Measurements from ENCODE around the gene PTPRM. TPM values are rescaled to one million over a fixed set of nuclear protein-coding genes. Genes with fewer than 3 reads are reported as not detected.

PTPRM gene
- total RNA-seq, 1 experiment from 2014 or later, result 32.0 TPM

DNA sequence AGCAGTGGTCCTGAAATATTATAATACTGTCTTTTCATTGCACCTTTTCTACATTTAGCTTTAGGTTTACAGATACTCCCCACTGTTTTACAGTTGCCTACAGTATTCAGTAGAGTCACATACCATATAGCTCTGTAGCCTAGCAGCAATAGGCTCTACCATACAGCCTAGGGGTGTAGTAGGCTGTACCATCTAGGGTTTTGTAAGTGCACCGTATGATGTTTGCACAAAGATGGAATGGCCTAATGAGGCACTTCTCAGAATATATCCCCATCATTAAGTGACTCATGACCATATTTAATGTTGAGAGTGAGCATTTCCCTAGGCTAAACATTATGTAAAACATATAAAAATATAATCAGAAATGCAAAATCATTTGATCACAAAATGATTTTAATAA is 530.8 kb downstream of the PTPRM start:
- DNase-seq (ENCODE audit: low read depth), result no peak

DNA sequence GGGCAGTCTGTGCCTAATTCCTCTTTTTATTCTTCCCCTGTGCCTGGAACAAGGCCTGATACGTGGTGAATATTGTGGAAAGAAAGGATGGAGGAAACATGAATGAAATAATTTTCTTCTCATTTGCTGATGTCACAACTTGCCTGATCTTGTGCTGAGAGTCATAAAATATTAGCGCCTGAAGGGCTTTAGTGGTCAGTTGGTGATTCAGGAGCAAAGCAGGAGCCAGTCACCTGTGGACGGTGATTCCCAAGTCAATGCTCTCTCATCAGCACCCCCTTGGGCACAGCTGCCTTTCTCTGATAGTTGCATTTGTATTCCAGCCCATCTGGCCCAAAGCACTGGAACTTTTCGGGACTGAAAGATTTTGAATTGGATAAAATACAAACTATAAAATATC is 539.5 kb downstream of the PTPRM start:
- DNase-seq (ENCODE audit: low read depth), result peak; percentile 74

DNA sequence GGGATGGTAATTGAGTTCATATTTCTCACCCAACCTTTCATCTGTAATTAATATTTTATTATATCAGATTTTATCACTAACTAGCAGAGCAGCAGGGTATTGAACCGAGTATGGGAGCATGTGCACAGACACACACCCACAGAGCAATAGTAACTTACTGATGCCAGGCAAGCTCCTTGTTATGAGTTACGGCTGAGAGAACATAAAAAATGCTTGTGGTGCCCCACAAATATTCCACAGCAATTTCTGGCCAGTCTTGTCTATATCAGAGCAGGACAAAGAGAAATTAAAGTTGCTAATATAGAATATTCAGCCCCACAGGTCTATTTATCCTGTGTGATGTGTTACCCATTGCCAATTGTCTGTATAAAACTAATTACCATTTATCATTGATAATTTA is 540.3 kb downstream of the PTPRM start:
- peak; percentile 69 for DNase-seq (ENCODE audit: low read depth)

DNA sequence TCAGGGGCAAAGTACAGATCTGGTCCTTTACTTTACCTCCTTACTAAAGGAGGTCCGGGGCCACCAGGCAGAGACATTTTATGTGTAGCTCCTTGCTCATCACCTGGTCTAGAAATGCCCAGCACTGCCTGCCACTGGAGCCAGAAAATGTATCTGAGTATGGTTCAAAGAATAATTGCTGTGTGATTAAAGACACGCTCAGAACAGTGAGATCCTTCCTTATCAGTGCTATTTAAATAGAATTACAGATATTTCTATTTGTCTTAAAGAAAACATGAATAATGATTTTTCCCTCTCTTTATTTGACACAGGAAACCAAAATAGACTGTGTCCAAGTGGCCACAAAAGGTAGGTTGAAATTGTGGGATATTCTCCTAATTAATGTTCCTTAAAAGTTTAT is 547.4 kb downstream of the PTPRM start:
- DNase-seq (ENCODE audit: low read depth), result no peak

DNA sequence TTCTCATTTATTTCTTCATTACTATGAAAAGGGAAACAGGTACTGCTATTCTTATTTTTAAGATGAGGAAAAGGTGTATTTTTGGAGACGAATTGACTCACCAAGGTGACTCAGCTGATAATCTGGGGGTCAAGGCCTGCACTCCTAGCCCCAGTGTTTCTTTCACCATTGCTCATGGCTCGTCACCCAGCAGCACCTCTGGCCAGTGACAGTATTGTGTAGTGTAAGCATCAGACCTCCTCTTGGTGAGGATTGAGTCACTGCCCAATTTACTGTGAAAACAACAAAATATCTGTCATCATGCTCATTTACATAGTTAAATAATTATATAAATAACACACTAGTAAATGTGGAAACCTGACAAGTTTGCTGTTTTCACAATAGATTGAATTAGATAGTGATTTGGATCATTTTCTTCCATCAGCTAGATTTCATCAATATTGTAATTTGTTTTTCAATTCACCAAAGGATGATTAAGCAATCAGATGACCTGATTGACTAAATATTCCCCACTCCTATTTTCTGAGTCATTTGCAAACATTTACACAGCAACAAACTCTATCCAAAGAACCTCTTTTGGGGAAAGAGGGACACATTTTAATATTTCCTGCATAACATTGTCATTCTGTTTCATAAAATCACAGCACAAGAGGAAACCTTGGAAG is 549.4 kb downstream of the PTPRM start:
- peak; percentile 84 for DNase-seq (ENCODE audit: low read depth)

DNA sequence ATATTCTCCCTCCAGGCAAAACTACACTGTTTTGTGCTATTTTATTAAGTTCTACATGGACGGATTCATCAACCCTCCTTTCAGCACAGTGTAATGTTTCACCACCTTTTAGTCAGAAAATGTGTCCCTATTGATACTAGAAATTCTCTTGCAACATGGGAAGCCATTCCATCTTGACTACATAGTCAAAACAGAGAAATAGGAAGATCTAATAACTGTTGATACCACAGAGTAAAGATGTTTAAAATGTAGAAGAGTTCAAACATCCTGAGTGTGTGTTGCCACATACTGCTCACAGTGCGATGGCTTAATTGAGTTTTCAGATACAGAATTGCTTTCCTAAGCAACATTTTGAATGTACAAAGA is 549.9 kb downstream of the PTPRM start:
- DNase-seq (ENCODE audit: low read depth), result no peak

DNA sequence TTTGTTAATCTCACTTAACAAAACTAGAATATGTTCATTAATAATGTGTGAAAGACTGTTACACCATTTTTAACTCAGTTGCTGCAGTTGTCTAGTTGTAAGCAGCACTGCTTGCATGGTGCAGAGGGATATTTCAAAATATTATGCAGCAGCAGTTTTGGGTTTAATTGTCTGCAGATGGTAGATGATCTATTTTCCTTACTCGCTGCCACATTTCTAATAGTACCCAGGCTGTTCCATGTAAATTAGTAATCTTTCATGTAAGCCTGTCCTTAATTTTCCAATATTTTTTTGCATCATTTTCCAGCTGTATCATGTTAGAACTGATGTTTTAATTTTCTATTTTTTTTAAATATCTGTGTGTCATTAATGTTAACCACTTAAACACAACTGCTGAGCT is 554.0 kb downstream of the PTPRM start:
- no peak for DNase-seq (ENCODE audit: low read depth)

DNA sequence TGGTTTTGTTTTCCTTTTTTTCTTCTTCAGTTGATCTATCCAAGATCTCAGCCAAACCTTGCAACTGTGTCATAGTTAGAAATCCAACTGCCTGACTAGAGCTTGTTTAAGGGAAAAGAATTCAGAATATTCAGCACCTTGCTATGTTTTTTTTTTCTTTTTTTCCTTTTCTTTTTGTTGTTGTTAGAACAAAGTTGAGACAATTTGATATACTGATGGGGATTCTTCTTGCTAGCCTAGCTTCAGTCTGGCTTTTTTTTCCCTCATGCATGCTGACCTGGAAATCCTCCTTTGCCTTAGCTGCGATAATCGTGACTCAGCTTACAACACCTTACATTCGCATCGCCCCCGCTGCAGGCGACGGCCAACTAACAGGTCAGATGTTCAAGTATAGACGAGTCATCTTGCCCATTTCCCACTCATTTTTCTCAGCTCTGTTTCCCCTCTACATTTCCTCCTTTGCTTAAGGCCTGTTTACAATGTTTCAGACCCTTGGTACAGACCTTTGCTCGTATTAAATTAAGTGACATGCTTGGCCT is 554.9 kb downstream of the PTPRM start:
- DNase-seq (ENCODE audit: low read depth), result peak; percentile 73

DNA sequence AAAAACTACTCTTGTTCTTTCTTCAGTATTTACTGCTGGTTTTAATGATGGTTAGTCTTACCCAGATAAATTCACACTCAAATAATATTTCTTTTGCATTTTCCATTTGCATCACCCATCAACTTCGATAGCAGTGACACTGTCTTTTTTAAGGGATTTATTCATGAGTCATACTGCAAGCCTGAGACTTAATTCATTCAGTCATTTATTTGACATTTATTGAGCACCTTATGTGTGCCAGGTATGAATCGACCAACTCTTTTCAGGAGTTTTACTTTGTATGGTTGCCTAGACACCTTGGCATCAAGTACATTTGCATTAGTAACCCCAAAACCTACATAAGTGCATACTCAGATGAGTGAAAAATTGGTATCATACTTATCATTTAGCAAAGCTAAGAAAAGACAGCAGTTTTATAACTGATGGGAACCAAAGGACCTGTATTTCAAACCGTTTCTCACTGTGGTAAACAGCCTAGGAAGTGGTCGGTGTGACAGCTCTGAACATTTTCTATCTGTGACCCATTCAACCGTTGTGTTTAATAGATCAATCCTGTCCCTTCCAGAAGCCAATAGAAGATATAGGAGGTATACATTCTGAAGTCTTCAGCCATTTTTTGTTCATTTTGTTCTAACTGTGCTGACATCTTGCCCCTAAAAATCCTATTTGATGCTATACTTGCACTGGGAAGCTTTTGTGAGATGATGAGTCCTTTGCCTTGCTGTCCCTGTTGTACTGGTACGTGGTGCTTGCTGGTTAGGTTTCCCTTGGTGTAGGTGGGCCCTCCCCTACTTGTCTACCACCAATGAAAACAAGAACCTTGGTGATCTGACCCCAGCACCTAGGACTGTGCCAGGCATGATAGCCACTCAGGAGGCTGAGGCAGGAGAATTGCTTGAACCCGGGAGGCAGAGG is 557.4 kb downstream of the PTPRM start:
- DNase-seq (ENCODE audit: low read depth), result peak; percentile 49

DNA sequence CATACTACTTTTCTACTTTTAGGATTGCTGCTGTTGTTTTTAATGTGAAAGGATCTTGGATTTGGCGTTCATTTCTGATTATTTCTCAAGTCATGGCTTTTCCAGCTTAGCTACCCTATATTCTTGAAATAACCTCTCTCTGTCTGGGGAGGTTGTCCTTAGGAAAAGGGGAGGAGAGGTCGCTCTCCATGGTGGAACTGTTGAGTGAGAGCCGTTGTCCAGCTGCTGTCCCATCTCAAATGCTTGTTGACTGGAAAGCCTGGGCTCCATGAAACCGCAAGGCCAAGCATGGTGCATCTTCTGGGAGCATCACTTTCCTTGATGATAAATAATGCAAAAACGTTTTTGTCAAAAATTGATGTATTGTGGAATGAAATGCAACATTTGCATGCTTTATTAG is 563.0 kb downstream of the PTPRM start:
- no peak for DNase-seq (ENCODE audit: low read depth)

DNA sequence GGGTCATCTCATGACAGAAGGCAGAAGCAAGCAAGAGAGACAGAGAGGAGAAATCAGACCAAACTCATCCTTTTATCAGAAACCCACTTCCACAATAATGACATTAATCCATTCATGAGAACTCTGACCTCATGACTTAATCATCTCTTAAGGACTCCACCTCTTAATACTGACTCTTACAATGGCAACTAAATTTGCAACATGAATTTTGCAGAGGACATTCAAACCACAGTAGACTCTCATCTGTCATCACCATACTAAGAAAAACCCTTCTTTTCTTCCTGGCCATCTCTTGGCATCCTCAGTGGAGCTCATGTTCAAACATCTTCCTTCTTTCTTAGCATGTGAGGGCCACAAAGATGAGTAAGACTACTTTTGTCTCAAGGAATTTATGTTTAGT is 565.9 kb downstream of the PTPRM start:
- DNase-seq (ENCODE audit: low read depth), result no peak

DNA sequence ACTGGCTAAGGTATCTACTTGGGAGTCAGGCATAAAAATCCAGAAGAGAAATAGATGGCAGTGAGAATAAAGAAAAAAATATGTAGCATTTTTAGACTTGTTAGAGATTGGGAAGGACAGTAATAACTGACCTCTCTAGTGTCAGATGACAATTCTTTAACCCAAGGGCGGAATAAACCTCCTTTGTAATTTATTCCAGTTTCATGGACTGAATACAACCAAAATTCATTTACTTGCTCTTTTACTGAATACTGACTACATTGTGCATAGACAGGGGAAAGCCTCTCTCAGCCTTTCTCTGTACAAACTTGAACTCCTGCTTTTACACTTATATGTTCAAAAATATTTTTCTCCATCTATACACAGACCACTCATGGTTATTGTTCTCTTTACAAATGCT is 566.8 kb downstream of the PTPRM start:
- no peak for DNase-seq (ENCODE audit: low read depth)

DNA sequence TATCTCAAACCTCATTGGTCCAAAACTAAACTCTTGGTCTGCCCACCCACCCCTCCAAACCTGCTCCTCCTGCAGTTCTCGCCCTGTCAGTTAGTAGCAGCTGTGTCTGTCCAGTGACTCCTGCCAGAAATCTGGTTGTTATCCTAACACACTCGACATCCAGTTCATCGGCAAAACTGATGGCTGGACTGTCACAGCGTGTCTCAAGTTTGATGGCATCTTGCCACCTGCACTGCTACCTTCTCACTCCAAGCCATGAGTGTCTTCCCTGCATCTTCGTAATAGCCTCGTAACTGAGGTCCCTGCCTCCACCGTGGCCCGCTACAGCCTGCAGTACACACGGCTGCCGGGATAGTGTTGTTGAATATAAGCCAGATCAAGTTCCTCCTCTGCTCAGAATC is 572.0 kb downstream of the PTPRM start:
- DNase-seq (ENCODE audit: low read depth), result no peak

DNA sequence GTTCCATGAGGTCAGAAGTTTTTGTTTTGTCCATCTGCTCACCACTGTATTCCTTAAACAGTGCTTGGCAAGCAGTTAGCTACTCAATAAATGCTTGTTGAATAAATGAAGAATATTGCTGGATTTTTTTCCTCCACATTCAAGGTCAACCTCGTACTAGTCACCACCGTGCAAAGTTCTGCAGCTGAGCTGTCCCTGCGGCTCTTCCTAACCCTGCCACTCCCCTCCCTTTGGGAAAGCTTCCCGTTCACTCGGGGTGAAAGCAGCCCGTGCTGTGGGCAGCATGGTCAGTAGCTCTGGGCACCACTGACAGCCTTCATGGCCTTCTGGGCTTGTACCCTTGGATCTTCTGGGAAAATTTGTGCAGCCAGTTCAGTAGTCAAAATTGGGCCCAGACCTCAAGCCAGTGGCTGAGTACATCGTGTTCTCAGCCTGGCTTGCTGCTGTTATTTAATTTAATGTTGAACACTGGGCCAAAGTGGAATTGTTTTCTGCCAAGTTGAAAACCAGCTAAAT is 572.8 kb downstream of the PTPRM start:
- DNase-seq (ENCODE audit: low read depth), result peak; percentile 40

DNA sequence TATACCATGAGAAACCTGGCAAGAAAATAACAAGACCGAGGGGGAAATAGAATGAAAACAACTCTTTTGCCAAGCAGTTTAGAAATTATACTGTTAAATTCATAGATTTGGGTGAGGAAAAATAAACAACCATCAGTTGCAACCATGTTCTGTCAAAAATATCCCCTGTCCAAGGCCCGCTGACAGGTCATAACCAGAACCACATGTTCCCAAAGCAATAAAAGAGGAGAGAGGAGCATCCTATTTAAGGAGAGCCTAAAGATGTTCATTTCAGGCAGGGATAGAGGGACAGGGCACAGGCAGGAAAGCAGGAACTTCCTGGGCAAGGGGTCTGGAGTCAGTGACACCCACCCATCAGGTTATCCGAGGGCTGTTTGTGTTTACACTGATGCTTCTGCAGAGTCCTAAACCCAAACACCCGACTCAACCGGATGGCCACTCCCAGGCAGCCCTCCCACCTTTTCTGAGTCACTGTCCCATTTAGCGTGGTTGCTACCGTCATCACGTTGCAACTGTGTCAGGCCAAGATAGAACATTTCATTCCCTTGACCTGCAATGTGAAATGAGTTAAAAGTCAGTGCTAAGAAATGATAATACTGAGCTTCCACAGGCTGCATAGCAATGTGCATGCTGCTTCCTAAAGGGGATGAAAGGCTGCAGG is 573.9 kb downstream of the PTPRM start:
- DNase-seq (ENCODE audit: low read depth), result peak; percentile 80

DNA sequence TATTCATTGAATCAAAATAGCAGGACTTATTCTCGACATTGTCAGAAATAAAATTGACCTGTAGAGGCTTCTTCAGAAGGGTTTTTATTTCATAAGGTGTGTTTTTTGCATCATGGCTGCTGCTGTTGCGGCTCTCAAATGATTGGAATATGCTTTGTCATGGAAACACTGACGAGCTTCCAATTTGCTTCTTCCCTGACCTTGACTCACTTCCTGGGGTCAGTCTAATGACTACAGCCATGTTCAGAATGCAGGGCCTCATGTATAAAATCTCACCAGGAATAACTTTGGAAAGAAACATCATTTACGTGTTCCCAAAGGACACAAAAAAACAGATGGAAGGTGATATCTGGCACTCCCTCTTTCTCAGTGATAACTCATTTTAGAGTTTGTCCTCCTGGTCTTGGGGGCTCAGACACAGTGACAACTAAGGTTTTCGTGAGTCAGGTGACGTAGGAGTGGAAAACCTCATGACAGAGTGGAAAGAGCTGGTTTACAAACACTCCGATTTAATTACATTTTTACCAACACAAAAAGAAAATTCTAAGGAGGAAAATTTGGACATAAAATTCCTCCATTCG is 575.1 kb downstream of the PTPRM start:
- DNase-seq (ENCODE audit: low read depth), result peak; percentile 84

DNA sequence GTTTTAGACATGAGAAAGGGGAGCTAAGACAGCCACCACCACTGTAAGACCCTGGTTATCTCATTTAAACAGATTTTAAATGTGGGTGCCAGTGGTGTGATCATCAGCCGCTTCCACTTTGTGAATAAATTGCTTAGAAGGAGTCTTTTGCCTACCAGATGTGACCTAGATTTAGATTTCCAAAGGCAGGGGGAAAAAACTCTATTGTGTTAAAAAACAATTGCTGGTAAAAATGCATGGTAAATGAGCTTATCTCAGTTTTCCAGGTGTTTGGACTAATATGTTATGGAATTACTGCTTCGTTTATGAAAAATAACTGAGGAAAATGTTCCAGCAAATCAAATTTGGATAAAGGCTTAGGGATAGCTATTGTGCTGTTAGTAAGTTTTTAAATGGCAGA is 575.8 kb downstream of the PTPRM start:
- DNase-seq (ENCODE audit: low read depth), result no peak

DNA sequence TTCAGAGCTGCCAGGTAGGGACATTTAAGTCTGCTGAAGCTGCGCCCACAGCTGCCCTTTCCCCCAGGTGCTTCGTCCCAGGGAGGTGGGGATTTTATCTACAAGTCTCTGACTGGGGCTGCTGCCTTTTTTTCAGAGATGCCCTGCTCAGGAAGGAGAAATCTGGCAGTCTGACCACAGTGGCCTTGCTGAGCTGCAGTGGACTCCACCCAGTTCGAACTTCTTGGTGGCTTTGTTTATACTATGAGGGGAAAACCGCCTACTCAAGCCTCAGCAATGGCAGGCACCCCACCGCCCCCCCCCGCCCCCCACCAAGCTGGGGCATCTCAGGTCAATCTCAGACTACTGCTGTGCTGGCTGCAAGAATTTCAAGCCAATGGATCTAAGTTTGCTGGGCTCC is 584.1 kb downstream of the PTPRM start:
- peak; percentile 86 for DNase-seq (ENCODE audit: low read depth)

DNA sequence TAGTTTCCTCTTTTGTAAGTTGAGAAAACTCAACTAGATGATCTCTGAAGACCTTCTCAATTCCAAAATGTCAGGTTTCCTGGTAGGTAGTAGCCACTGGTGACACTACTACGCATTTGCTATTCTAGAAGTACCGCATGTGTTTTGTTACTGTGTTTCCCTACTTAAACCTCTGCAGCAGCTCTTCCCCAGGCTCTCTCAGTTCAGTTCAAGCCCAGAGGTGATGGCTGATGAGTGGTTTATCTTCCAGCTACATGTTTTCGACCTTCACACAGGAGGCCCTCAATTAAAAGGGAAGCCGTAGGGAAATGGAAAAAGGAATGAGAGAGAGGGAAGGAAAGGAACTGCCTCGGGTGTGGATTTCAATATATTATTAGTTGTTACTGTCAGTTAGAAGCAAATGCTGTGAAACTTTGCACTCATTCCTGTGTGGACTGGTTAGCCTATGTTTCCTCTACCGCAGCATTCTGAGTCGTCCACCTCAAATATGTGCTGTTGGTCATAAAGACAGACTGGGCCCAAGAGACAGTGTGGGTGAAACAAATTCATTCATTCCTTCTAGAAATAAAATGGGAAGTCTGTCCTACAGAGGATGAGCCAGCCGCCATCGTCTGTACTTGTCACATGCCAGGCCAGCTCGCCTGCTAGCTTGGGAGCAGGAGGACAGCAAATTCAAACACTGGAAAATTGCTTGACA is 586.9 kb downstream of the PTPRM start:
- peak; percentile 74 for DNase-seq (ENCODE audit: low read depth)

DNA sequence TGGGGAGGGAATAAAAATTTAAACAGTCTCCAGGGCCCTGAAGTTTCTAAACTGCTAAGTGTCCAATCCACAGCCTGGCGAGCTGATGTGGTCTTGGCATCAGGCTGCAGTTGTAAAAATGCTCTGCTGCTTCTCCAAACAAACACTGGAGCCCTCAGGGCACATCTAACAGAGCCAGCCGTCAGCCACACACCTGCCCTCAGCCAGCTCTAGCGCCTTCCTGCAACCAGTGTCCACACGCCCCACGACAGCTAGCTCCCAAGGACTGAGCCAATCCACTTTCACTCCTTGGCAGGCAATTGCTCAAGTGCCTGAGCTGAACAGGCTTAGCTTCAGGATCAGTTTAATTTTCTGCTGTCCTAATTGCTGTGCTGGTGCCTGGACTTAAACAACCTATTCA is 595.7 kb downstream of the PTPRM start:
- peak; percentile 90 for DNase-seq (ENCODE audit: low read depth)

DNA sequence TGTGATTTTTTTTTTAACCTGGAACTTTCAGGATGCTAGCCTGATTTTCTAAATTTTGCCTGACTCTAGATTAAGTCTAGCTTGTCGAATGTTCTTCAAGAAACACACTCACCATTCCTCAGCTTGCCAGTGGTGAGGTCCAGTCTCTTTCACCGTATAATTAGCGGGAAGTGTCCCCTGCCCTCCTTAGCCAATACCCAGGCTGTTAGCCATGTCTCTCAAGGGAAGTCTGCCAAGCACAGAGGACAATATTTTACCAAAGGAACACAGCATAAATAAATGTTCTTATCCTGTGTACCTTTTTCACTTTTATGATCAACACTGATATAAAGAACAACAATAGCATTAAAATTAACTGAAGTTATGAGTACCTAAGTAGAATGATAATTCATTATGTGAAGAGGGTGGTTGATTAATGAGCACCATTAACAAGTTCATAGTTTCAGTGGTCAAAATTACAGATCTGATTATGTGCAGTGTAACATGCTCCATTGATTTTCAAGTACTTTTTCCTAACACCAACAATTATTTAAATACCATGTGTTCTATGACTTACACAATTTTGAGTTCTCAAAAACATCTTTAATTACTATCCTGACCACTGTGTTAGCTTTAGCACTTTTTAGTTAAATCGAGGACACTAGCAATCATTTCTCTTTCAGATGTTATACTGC is 596.3 kb downstream of the PTPRM start:
- no peak for DNase-seq (ENCODE audit: low read depth)
